ENCODE data around the gene SPHKAP. TPM values are rescaled to one million over a fixed set of nuclear protein-coding genes. Genes with fewer than 3 reads are reported as not detected.
"Not testable (repeated sequence)": the region's sequence is repeated elsewhere in the genome, so short reads cannot be mapped to it uniquely, and the experiment has no call there.

The SPHKAP gene
- total RNA-seq, 1 donor: not detected

- Histone ChIP-seq H3K27me3 (ENCODE audit: insufficient read depth, low read length) (no peaks in the 10 kb centered on the region), H3K4me3 (ENCODE audit: low read length) (no peak overlapping the region), H3K4me1 (ENCODE audit: insufficient read depth, low read length) (no peaks in the 10 kb centered on the region), H3K9me3 (ENCODE audit: low read depth, low read length) (peaks cover 5% of the 10 kb centered on the region)
Observed at GRCh38 chr2:228118940-228119339, 62.5 kb downstream of the SPHKAP start.

GRCh38 chr2:228107846-228108245 is 73.6 kb downstream of the SPHKAP start:
- no peak overlapping the region for H3K4me3 ChIP-seq (ENCODE audit: low read length)
- no peaks in the 10 kb centered on the region for H3K27me3 ChIP-seq (ENCODE audit: insufficient read depth, low read length)
- H3K4me1 ChIP-seq (ENCODE audit: insufficient read depth, low read length): no peaks in the 10 kb centered on the region
- no peaks in the 10 kb centered on the region for H3K9me3 ChIP-seq (ENCODE audit: low read depth, low read length)

- Histone ChIP-seq H3K27me3 (ENCODE audit: insufficient read depth, low read length) (no peaks in the 10 kb centered on the region), H3K4me3 (ENCODE audit: low read length) (no peak overlapping the region), H3K9me3 (ENCODE audit: low read depth, low read length) (no peaks in the 10 kb centered on the region), H3K4me1 (ENCODE audit: insufficient read depth, low read length) (no peaks in the 10 kb centered on the region)
Observed at GRCh38 chr2:228105526-228106250, 75.8 kb downstream of the SPHKAP start.

- H3K4me3 ChIP-seq (ENCODE audit: low read length): no peak overlapping the region
- no peaks in the 10 kb centered on the region for H3K4me1 ChIP-seq (ENCODE audit: insufficient read depth, low read length)
- no peaks in the 10 kb centered on the region for H3K27me3 ChIP-seq (ENCODE audit: insufficient read depth, low read length)
- H3K9me3 ChIP-seq (ENCODE audit: low read depth, low read length): no peaks in the 10 kb centered on the region
Observed at GRCh38 chr2:228104215-228104614, 77.3 kb downstream of the SPHKAP start.

DNA sequence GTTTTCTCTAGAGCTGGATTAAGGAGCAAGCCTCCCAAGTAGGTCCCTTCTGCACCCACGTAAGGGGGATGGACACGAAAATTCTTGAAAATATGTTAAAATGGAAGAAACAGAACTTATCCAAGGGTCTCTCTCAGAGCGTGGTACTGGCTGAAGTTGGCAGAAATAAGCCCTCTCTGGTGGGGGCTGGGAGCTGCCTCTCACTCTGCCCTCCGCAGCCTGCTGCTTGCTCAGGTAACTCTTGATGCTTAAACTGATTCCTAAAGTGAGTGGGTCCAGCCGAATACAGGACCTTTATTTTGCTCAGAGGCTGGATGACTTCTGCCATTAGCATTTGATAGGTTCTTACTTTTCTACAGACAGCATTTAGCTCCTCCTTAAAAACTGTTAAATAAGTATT is 78.1 kb downstream of the SPHKAP start:
- Histone ChIP-seq H3K4me1 (ENCODE audit: insufficient read depth, low read length) (no peaks in the 10 kb centered on the region), H3K27me3 (ENCODE audit: insufficient read depth, low read length) (no peaks in the 10 kb centered on the region), H3K9me3 (ENCODE audit: low read depth, low read length) (no peaks in the 10 kb centered on the region)

DNA sequence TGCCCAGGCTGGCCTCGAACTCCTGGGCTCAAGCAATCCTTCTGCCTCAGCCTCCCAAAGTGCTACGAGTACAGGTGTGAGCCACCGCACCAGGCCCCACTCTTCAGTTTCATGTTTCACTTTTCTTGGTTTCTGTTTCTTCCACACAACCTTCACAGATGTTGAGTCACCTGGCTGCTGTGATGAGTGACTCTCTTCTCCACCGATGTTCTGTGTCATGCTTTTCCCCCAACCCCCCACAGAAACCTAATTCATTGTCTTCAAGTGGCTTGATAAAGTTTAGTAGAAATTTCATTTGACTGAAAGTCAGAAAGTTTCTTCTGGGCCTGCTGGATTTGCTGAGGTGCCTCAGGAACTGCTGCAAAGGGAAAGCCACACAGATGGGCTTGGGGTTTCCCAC is 78.5 kb downstream of the SPHKAP start:
- Histone ChIP-seq H3K4me1 (ENCODE audit: insufficient read depth, low read length) (no peaks in the 10 kb centered on the region), H3K9me3 (ENCODE audit: low read depth, low read length) (no peaks in the 10 kb centered on the region)

More for the DNA sequence above, 78.1 kb downstream of the SPHKAP start:
- H3K4me3 ChIP-seq (ENCODE audit: low read length): no peak overlapping the region

DNA sequence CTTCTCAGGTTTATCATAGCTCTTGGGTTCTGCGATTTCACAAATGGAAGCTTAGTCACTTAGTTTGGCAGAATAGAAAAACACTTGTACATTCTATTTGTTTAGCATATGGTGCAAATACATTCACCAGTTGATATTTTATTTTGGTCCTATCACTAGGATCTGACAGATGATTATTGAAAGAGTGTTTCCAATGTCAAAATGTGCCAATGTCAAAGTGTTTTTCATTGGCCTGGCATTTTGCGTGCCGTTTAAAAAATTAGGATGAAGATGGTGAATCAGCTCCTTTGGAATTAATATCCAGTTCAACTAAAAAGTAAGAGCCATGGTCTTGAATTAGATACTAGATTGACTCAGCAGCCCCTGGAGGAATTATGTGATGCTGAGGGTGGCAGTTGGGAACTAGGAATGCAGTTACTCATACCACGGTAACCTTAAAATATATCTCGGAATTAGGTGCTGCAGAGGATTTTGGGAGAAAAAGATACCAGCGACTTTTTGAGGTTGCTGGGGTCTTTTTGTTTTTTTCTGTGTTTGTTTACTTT is 87.0 kb downstream of the SPHKAP start:
- H3K27me3 ChIP-seq (ENCODE audit: insufficient read depth, low read length): no peaks in the 10 kb centered on the region
- no peaks in the 10 kb centered on the region for H3K4me1 ChIP-seq (ENCODE audit: insufficient read depth, low read length)
- H3K9me3 ChIP-seq (ENCODE audit: low read depth, low read length): peaks cover 9% of the 10 kb centered on the region
- no peak overlapping the region for H3K4me3 ChIP-seq (ENCODE audit: low read length)

More for the DNA sequence above, 78.5 kb downstream of the SPHKAP start:
- no peaks in the 10 kb centered on the region for H3K27me3 ChIP-seq (ENCODE audit: insufficient read depth, low read length)
- H3K4me3 ChIP-seq (ENCODE audit: low read length): no peak overlapping the region

GRCh38 chr2:228092056-228092455 is 89.4 kb downstream of the SPHKAP start:
- Histone ChIP-seq H3K9me3 (ENCODE audit: low read depth, low read length) (peaks cover 4% of the 10 kb centered on the region), H3K4me3 (ENCODE audit: low read length) (no peak overlapping the region), H3K27me3 (ENCODE audit: insufficient read depth, low read length) (no peaks in the 10 kb centered on the region)

GRCh38 chr2:228086561-228086960 is 94.9 kb downstream of the SPHKAP start:
- no peaks in the 10 kb centered on the region for H3K9me3 ChIP-seq (ENCODE audit: low read depth, low read length)
- no peaks in the 10 kb centered on the region for H3K4me1 ChIP-seq (ENCODE audit: insufficient read depth, low read length)
- H3K4me3 ChIP-seq (ENCODE audit: low read length): no peak overlapping the region
- no peaks in the 10 kb centered on the region for H3K27me3 ChIP-seq (ENCODE audit: insufficient read depth, low read length)

More at GRCh38 chr2:228092056-228092455, 89.4 kb downstream of the SPHKAP start:
- H3K4me1 ChIP-seq (ENCODE audit: insufficient read depth, low read length): no peaks in the 10 kb centered on the region

DNA sequence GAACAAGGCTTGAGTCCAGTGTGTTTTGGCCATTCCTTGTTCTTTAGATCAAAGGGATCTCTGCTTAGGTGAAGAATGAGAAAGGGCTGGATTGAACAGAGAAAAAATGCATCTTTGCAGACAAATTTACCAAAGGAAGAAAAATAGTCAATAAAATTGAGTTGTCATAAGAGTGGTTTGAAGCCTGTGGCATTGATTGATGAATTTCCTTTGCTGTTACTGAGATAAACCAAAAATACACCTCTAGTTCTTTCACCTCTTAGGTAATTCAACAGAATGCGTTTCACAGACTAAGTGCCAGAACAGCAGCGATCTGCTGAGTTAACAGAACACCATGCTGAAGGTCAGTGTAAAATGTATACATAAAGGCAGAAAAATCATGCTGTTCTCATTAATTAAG is 96.8 kb downstream of the SPHKAP start:
- no peaks in the 10 kb centered on the region for H3K27me3 ChIP-seq (ENCODE audit: insufficient read depth, low read length)
- H3K4me3 ChIP-seq (ENCODE audit: low read length): no peak overlapping the region
- H3K9me3 ChIP-seq (ENCODE audit: low read depth, low read length): no peaks in the 10 kb centered on the region

GRCh38 chr2:228083131-228083530 is 98.4 kb downstream of the SPHKAP start:
- H3K4me1 ChIP-seq (ENCODE audit: insufficient read depth, low read length): no peaks in the 10 kb centered on the region
- no peak overlapping the region for H3K4me3 ChIP-seq (ENCODE audit: low read length)
- no peaks in the 10 kb centered on the region for H3K9me3 ChIP-seq (ENCODE audit: low read depth, low read length)
- no peaks in the 10 kb centered on the region for H3K27me3 ChIP-seq (ENCODE audit: insufficient read depth, low read length)

More for the DNA sequence above, 96.8 kb downstream of the SPHKAP start:
- no peaks in the 10 kb centered on the region for H3K4me1 ChIP-seq (ENCODE audit: insufficient read depth, low read length)

DNA sequence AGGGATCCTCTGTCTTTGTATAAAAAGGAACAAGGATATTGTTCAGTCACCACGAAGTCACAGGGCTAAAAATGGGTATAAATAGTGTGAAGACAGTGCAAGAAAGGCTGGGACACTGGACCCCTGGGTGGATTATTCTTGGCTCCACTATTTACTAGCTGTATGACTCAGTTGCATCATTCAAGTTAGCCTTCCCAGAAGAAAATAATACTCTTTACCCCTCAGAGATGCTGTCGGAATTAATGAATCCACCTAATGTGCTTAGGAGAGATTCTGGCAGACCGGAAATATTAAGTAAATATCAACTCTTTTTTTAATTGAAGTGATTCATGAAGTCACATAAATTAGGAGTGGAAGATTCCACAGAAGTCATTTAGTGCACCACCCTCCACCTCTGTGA is 98.9 kb downstream of the SPHKAP start:
- H3K27me3 ChIP-seq (ENCODE audit: insufficient read depth, low read length): no peaks in the 10 kb centered on the region
- no peaks in the 10 kb centered on the region for H3K9me3 ChIP-seq (ENCODE audit: low read depth, low read length)
- no peaks in the 10 kb centered on the region for H3K4me1 ChIP-seq (ENCODE audit: insufficient read depth, low read length)
- no peak overlapping the region for H3K4me3 ChIP-seq (ENCODE audit: low read length)

GRCh38 chr2:228079194-228079593 is 102.3 kb downstream of the SPHKAP start:
- H3K4me3 ChIP-seq (ENCODE audit: low read length): no peak overlapping the region
- H3K4me1 ChIP-seq (ENCODE audit: insufficient read depth, low read length): no peaks in the 10 kb centered on the region
- H3K9me3 ChIP-seq (ENCODE audit: low read depth, low read length): no peaks in the 10 kb centered on the region
- no peaks in the 10 kb centered on the region for H3K27me3 ChIP-seq (ENCODE audit: insufficient read depth, low read length)

DNA sequence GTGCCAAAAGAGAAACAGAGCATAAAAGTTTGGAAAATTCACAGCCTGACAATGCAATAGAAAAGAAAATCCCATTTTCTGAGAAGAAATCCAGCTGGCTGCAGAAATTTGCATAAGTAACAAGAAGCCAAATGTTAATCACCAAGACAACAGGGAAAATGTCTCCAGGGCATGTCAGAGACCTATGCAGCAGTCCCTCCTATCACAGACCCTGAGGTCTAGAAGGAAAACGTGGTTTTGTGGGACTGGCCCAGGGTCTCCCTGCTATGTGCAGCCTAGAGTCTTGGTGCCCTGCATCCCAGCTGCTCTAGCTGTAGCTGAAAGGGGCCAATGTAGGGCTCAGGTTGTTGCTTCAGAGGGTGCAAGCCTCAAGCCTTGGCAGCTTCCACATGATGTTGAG is 104.8 kb downstream of the SPHKAP start:
- not testable (repeated sequence) for H3K4me3 ChIP-seq (ENCODE audit: low read length); H3K27me3 ChIP-seq (ENCODE audit: insufficient read depth, low read length); H3K4me1 ChIP-seq (ENCODE audit: insufficient read depth, low read length); H3K9me3 ChIP-seq (ENCODE audit: low read depth, low read length)

DNA sequence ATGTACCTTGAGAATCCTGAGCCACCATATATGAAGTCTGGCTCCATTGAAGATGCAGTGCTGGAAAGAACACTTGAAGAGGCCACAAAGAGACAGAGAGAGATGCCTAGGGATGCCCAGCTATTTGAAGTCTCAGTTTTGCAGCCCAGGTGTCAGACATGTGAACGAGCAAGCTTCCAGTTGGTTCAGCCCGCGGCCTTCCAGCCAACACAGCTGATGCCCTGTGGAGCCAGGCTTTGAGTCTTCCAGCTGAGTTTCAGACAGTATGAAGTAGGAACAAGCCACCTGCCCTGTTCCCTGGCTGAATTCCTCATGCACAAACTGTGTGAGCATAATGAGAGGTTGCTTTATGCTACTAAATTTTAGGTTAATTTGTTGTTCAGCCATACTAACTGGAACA is 108.8 kb downstream of the SPHKAP start:
- no peaks in the 10 kb centered on the region for H3K4me1 ChIP-seq (ENCODE audit: insufficient read depth, low read length)

GRCh38 chr2:228067309-228067708 is 114.2 kb downstream of the SPHKAP start:
- Histone ChIP-seq H3K4me3 (ENCODE audit: low read length) (no peak overlapping the region), H3K27me3 (ENCODE audit: insufficient read depth, low read length) (no peaks in the 10 kb centered on the region), H3K9me3 (ENCODE audit: low read depth, low read length) (no peaks in the 10 kb centered on the region), H3K4me1 (ENCODE audit: insufficient read depth, low read length) (no peaks in the 10 kb centered on the region)

More for the DNA sequence above, 108.8 kb downstream of the SPHKAP start:
- Histone ChIP-seq H3K9me3 (ENCODE audit: low read depth, low read length) (no peaks in the 10 kb centered on the region), H3K27me3 (ENCODE audit: insufficient read depth, low read length) (no peaks in the 10 kb centered on the region), H3K4me3 (ENCODE audit: low read length) (no peak overlapping the region)
